GM18511 (cell line): Measurements from ENCODE around the gene SHB.
"Not testable (repeated sequence)": the region's sequence is repeated elsewhere in the genome, so short reads cannot be mapped to it uniquely, and the experiment has no call there.

Experiments used
- ATAC-seq: cut with Tn5 transposase; IDR thresholded peaks from one replicate; pipeline ENCODE4 v1.9.1; 2021; ENCODE audit warnings: mild to moderate bottlenecking, moderate library complexity; ENCODE audit not compliant: unreplicated experiment

Gene SHB

GRCh38 chr9:37909836-37910235 lies 159.2 kb downstream of the SHB start:
- not testable (repeated sequence) for ATAC-seq

- no peak for ATAC-seq
These were observed 159.7 kb downstream of the SHB start for GRCh38 chr9:37909326-37909725.

GRCh38 chr9:37908698-37909186 lies 160.3 kb downstream of the SHB start:
- no peak for ATAC-seq

- no peak for ATAC-seq
These were observed 160.7 kb downstream of the SHB start for GRCh38 chr9:37908283-37908682.

GRCh38 chr9:37906312-37907239 lies 162.5 kb downstream of the SHB start:
- no peak for ATAC-seq

GRCh38 chr9:37905776-37906175 lies 163.3 kb downstream of the SHB start:
- ATAC-seq, result no peak

- ATAC-seq, result no peak
These were observed 163.9 kb downstream of the SHB start for GRCh38 chr9:37905131-37905505.

GRCh38 chr9:37904445-37905130 lies 164.4 kb downstream of the SHB start:
- no peak for ATAC-seq

GRCh38 chr9:37903647-37904444 lies 165.2 kb downstream of the SHB start, which contains the start of gene SLC25A51:
TSS of gene SLC25A51 (minus strand) at chr9:37904127. CDS start at chr9:37888550, 15,577 bp downstream.
- ATAC-seq, result peak; percentile 90

GRCh38 chr9:37902796-37903646 lies 166.0 kb downstream of the SHB start:
- ATAC-seq, result peak; percentile 23

- no peak for ATAC-seq
These were observed 166.9 kb downstream of the SHB start for GRCh38 chr9:37902131-37902530.

- ATAC-seq, result no peak
These were observed 170.0 kb downstream of the SHB start for GRCh38 chr9:37899041-37899440.

GRCh38 chr9:37897665-37898064 lies 171.4 kb downstream of the SHB start:
- ATAC-seq, result no peak

GRCh38 chr9:37892063-37892462 lies 177.0 kb downstream of the SHB start:
- ATAC-seq, result no peak

- not testable (repeated sequence) for ATAC-seq
These were observed 178.0 kb downstream of the SHB start for GRCh38 chr9:37891042-37891441.

GRCh38 chr9:37889536-37889935 lies 179.5 kb downstream of the SHB start:
- no peak for ATAC-seq

GRCh38 chr9:37887977-37888583 lies 180.9 kb downstream of the SHB start:
- ATAC-seq, result not testable (repeated sequence)

- no peak for ATAC-seq
These were observed 188.0 kb downstream of the SHB start for GRCh38 chr9:37880916-37881479.

- ATAC-seq, result no peak
These were observed 192.7 kb downstream of the SHB start for GRCh38 chr9:37876376-37876775.
